ENCODE results near the gene TGFBR3.

- no peak for TF ChIP-seq POLR2A (IDR thresholded peaks at IDR 0.05)
- TF ChIP-seq CTCF (IDR thresholded peaks at IDR 0.05 in 4 of 5, conservative IDR thresholded peaks at IDR 0.05 in 1 of 5) = peak in 1 of 5 experiments; percentile 9
Measured at GRCh38 chr1:91830242-91831131, 55.5 kb downstream of the TGFBR3 start.

Data from gastrocnemius medialis (tissue), 4 donors.